Lower leg skin (tissue), 3 donors: Measurements from ENCODE around the gene DUOXA2.

Experiments used
- POLR2A ChIP-seq, 2 donors: fragments of 450-650 bp; IDR thresholded peaks; one replicate each; pipeline ENCODE4 v1.6.1; 2016 to 2017; ENCODE audit warnings: antibody characterized with exemption in 2 of 2, mild to moderate bottlenecking in 1 of 2, moderate library complexity in 1 of 2
- TF ChIP-seq, protein P1 (sequence below), 3 donors: fragments of 450-650 bp; IDR thresholded peaks; one replicate each; pipeline ENCODE4 v1.5.1; 2016; ENCODE audit warnings: antibody characterized with exemption in 3 of 3, mild to moderate bottlenecking in 3 of 3, moderate library complexity in 2 of 3

GRCh38 chr15:45102226-45102625 lies 11.9 kb upstream of the DUOXA2 start:
- TF ChIP-seq, protein P1, sequence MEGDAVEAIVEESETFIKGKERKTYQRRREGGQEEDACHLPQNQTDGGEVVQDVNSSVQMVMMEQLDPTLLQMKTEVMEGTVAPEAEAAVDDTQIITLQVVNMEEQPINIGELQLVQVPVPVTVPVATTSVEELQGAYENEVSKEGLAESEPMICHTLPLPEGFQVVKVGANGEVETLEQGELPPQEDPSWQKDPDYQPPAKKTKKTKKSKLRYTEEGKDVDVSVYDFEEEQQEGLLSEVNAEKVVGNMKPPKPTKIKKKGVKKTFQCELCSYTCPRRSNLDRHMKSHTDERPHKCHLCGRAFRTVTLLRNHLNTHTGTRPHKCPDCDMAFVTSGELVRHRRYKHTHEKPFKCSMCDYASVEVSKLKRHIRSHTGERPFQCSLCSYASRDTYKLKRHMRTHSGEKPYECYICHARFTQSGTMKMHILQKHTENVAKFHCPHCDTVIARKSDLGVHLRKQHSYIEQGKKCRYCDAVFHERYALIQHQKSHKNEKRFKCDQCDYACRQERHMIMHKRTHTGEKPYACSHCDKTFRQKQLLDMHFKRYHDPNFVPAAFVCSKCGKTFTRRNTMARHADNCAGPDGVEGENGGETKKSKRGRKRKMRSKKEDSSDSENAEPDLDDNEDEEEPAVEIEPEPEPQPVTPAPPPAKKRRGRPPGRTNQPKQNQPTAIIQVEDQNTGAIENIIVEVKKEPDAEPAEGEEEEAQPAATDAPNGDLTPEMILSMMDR (IDR thresholded peaks at IDR 0.05): no peak
- no peak for TF ChIP-seq POLR2A (IDR thresholded peaks at IDR 0.05)
